ENCODE measurements around the gene ENTPD7. TPM values are rescaled to one million over a fixed set of nuclear protein-coding genes. Genes with fewer than 3 reads are reported as not detected.

The ENTPD7 gene
- total and polyA plus RNA-seq, 10 of the 15 experiments (the other 5 are each of a cell fraction or from before 2014, with no cell fraction given): 0.73 to 6.7 (median 5.2) TPM

GRCh38 chr10:99619090-99619800 is 40.1 kb upstream of the ENTPD7 start (continued):
- TF ChIP-seq, protein P1, sequence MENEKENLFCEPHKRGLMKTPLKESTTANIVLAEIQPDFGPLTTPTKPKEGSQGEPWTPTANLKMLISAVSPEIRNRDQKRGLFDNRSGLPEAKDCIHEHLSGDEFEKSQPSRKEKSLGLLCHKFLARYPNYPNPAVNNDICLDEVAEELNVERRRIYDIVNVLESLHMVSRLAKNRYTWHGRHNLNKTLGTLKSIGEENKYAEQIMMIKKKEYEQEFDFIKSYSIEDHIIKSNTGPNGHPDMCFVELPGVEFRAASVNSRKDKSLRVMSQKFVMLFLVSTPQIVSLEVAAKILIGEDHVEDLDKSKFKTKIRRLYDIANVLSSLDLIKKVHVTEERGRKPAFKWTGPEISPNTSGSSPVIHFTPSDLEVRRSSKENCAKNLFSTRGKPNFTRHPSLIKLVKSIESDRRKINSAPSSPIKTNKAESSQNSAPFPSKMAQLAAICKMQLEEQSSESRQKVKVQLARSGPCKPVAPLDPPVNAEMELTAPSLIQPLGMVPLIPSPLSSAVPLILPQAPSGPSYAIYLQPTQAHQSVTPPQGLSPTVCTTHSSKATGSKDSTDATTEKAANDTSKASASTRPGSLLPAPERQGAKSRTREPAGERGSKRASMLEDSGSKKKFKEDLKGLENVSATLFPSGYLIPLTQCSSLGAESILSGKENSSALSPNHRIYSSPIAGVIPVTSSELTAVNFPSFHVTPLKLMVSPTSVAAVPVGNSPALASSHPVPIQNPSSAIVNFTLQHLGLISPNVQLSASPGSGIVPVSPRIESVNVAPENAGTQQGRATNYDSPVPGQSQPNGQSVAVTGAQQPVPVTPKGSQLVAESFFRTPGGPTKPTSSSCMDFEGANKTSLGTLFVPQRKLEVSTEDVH (IDR thresholded peaks at IDR 0.05; ENCODE audit: low read depth, partially characterized antibody): no peak
- TF ChIP-seq EZH2 (IDR thresholded peaks at IDR 0.05; ENCODE audit: borderline replicate concordance, control insufficient read depth, low read depth, low read length): no peak
- TF ChIP-seq DPF2 (IDR thresholded peaks at IDR 0.05): 0 out of 2 replicates have a peak, but pooled peaks have one; percentile 13
- TF ChIP-seq SIN3A (IDR thresholded peaks at IDR 0.05; ENCODE audit: low read depth, low read length): 0 out of 2 replicates have a peak, but pooled peaks have one; percentile 54
- TF ChIP-seq, protein P2, sequence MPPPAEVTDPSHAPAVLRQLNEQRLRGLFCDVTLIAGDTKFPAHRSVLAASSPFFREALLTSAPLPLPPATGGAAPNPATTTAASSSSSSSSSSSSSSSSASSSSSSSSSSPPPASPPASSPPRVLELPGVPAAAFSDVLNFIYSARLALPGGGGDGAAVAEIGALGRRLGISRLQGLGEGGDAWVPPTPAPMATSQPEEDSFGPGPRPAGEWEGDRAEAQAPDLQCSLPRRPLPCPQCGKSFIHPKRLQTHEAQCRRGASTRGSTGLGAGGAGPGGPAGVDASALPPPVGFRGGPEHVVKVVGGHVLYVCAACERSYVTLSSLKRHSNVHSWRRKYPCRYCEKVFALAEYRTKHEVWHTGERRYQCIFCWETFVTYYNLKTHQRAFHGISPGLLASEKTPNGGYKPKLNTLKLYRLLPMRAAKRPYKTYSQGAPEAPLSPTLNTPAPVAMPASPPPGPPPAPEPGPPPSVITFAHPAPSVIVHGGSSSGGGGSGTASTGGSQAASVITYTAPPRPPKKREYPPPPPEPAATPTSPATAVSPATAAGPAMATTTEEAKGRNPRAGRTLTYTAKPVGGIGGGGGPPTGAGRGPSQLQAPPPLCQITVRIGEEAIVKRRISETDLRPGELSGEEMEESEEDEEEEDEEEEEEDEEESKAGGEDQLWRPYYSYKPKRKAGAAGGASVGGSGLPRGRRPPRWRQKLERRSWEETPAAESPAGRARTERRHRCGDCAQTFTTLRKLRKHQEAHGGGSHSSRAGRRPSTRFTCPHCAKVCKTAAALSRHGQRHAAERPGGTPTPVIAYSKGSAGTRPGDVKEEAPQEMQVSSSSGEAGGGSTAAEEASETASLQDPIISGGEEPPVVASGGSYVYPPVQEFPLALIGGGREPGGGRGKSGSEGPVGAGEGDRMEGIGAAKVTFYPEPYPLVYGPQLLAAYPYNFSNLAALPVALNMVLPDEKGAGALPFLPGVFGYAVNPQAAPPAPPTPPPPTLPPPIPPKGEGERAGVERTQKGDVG (CRISPR knock-in tag; IDR thresholded peaks at IDR 0.05): no peak
- 0 out of 2 replicates have a peak, but pooled peaks have one; percentile 37 for TF ChIP-seq IKZF1 (conservative IDR thresholded peaks at IDR 0.05)
- peak; percentile 60 for TF ChIP-seq EED (IDR thresholded peaks at IDR 0.05; ENCODE audit: low read depth)
- TF ChIP-seq PAX5 (IDR thresholded peaks at IDR 0.05; ENCODE audit: borderline replicate concordance, low read depth, low read length): no peak
- TF ChIP-seq, protein P3, sequence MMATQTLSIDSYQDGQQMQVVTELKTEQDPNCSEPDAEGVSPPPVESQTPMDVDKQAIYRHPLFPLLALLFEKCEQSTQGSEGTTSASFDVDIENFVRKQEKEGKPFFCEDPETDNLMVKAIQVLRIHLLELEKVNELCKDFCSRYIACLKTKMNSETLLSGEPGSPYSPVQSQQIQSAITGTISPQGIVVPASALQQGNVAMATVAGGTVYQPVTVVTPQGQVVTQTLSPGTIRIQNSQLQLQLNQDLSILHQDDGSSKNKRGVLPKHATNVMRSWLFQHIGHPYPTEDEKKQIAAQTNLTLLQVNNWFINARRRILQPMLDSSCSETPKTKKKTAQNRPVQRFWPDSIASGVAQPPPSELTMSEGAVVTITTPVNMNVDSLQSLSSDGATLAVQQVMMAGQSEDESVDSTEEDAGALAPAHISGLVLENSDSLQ (IDR thresholded peaks at IDR 0.05): peak; percentile 81
- no peak for TF ChIP-seq KAT2A (conservative IDR thresholded peaks at IDR 0.05; ENCODE audit: control insufficient read depth, low read depth, low read length)
- no peak for TF ChIP-seq SUPT20H (IDR thresholded peaks at IDR 0.05; ENCODE audit: borderline replicate concordance, control insufficient read depth, low read depth, low read length)
- no peak for TF ChIP-seq BACH1 (IDR thresholded peaks at IDR 0.05; ENCODE audit: borderline replicate concordance)
- no peak for TF ChIP-seq BCL11A (IDR thresholded peaks at IDR 0.05; ENCODE audit: low read depth, low read length)
- TF ChIP-seq FOXK2 (IDR thresholded peaks at IDR 0.05): 0 out of 2 replicates have a peak, but pooled peaks have one; percentile 27
- TF ChIP-seq CBX5 (IDR thresholded peaks at IDR 0.05; ENCODE audit: low read depth): no peak
- TF ChIP-seq MTA2 (IDR thresholded peaks at IDR 0.05; ENCODE audit: low read depth): 0 out of 2 replicates have a peak, but pooled peaks have one; percentile 28
- no peak for TF ChIP-seq HDGF (IDR thresholded peaks at IDR 0.05)
- peak; percentile 45; the same call in 1 of the 2 replicates for TF ChIP-seq POLR2AphosphoS5 (IDR thresholded peaks at IDR 0.05; ENCODE audit: low read length)
- TF ChIP-seq CTCF (IDR thresholded peaks at IDR 0.05 in 2 of 3, conservative IDR thresholded peaks at IDR 0.05 in 1 of 3; ENCODE audit: control insufficient read depth in 2 of 3, extremely low read depth in 1 of 3, insufficient read depth in 1 of 3, low read depth in 3 of 3, low read length in 3 of 3): no peak
- peak in 1 of 2 experiments; percentile 72; a peak in 1 of 4 replicates for TF ChIP-seq SRF (IDR thresholded peaks at IDR 0.05; ENCODE audit: low read depth in 2 of 2, low read length in 2 of 2)
- TF ChIP-seq CREB1 (IDR thresholded peaks at IDR 0.05; ENCODE audit: low read depth): peak; percentile 55; the same call in 1 of the 2 replicates
